T1000 (cell line): Measurements from ENCODE around the gene GNB1L.
A peak's percentile ranks its signal among the peaks of the same experiment; 100 is the strongest.

Experiments
- DNase-seq: peaks from one replicate; lab custom pipeline; 2025; ENCODE audit warnings: mixed read lengths; lab: John Stamatoyannopoulos, UW

The GNB1L gene, protein sequence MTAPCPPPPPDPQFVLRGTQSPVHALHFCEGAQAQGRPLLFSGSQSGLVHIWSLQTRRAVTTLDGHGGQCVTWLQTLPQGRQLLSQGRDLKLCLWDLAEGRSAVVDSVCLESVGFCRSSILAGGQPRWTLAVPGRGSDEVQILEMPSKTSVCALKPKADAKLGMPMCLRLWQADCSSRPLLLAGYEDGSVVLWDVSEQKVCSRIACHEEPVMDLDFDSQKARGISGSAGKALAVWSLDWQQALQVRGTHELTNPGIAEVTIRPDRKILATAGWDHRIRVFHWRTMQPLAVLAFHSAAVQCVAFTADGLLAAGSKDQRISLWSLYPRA

DNA sequence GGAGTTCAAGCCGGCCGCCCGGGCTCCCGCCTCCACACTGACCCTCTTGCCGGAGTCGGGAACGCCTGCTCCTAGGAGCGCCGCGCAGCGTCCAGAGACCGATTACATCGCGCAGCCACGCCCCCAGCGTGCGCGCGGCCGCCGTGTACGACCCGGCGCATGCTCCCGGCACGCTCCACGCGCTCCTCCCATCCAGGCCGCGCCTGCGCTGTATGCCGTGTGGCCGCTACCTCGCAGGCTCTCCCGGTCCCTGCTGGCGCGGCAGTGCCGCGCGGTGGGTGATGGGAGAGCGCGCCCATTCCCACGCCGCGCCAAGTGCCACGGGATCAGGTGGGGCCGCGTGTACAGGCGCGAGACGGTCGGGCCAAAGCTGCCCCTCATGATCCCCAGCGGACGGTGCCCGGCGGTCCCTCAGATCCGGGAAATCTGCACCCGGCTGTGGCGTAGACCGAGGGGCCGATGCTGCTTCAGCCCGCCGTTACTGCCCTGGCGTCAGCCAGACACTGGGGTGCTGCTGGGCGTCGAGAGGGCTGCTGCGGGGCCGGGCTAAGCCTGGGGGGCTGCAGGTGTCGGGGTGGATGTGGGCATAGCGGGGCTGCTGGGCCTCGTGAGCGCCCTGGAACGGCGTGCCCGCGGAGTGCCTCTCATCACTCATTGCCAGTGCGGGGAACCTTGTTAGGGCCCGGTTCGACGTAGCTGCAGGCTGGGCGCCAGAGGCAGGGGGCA lies at the start of gene GNB1L, which contains the start of gene RTL10:
Gene GNB1L, minus strand, starts transcription at position 97 of the 726 bp plus-strand sequence. CDS start 33,519 bp downstream, outside the sequence.
Gene RTL10, minus strand, starts transcription at position 97 of the 726 bp plus-strand sequence. CDS start 2,613 bp downstream, outside the sequence.
- peak; percentile 91 for DNase-seq

DNA sequence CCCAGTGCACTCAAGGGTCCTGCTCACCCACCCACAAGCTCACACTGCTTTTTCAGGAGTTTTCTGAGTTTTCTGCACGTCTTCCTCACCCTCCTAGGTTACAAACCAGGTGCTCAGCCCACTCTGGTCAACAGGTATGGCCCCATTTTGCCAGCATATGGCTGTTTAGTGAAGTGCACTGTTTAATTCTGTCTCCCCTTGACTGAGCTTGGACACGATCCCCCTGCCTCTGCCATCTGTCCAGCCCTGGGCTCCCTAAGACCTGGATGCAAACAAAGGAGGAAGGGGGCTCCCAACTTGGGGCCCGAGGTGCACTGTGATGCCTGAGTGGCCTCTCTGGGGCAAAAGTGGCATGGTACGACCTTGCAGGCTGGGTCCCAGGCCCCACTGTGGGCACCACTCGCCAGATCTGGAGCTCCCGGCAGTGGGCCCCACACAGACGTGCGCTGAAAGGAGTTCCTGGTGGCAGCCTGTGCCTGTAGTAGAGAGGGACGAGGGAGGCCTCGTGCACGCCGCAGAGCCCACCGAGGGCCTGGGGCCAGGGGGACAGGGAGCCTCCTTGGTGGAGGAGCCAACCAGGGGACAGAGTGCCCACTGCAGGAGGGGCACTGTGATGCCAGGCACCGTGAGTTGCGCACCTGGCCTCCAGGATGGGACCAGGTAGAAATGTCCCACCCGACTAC lies 49.6 kb upstream of the GNB1L start:
- no peak for DNase-seq

DNA sequence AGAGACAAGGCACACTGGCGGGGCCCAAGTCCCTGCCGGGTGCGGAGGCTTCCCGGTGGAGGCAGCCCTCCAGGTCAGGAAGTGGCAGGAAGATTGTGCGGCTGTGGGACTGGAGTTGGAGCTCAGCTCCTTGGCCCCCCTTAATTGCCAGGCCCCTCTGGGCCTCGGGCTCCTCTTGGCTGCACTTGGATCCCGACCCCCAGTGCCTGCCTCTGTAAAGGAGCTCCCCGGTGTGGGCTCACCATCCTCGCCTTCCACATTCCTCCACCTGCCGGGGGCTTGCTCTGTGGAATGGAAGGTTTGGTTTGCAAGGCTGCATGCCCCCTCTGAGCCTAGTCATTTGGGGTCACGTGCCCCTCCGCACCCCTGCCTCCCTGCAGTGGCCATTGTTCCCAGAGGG lies 48.8 kb upstream of the GNB1L start:
- no peak for DNase-seq

DNA sequence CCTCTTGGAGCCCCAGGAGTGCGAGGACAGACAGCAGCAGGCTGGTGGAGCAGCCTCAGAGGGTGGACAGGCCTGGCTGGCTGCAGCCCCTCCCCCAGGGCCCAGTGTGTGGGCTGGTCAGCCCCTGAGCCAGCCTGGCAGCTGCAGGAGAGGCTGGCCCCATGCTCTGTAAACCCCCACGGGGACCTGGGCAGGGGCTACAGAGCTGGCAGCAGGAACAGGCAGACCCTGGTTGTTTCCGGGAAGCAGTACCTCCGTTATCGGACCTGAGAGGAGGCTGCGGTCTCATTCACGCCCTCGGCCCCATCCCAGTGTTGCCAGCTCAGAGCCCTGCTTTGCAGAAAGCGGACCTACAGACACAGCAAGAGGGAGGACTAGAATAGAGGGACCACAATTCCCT lies 48.4 kb upstream of the GNB1L start:
- DNase-seq: no peak

DNA sequence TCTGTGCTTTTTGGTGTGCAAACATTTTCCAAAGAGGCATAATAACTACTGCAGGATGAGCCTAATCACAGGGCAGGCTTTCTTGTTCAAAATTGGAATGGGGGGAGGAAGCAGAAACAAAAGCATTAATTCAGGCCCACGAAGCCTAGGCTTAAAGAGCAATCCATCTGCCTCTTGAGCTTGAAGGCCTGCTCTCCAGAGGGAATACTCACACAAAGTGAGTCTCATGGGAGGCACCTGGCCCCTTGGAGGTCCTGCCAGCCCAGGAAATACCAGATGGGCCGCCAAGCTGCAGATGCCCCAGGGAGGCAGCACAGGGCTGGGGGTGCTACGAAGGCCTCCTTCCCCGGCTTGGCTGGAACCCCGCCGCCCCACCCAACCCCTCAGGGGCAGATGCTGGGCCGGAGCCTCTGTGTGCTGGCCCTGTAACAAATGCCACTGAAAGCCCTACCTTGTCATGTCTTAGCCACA lies 47.6 kb upstream of the GNB1L start:
- no peak for DNase-seq

DNA sequence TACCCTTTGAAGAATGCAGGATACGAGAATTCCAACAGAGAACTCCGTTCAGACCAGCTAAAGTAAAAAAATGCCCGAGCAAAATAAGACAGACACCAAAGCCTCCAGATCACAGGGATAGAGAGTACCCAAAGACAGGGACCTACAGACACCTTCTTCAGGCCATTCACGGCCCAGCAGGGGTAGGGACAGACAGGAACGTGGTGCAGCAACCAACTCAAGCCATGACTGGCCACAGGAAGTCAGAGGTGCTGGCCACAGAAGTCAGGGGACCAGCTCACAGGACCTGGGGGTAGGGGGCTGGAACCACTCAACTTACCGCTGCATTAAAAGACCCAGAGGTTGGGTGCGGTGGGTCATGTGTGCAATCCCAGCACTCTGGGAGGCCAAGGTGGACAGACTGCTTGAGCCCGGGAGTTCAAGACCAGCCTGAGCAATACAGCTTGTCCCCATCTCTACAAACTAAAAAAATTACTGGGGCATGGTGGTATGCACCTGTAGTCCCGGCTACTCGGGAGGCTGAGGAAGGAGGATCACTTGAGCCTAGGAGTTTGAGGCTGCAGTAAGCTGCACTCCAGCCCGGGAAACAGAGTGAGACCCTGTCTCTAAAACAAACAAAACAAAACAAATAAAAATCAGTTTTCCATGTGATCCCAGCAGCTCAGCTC lies 47.0 kb upstream of the GNB1L start:
- DNase-seq: no peak

DNA sequence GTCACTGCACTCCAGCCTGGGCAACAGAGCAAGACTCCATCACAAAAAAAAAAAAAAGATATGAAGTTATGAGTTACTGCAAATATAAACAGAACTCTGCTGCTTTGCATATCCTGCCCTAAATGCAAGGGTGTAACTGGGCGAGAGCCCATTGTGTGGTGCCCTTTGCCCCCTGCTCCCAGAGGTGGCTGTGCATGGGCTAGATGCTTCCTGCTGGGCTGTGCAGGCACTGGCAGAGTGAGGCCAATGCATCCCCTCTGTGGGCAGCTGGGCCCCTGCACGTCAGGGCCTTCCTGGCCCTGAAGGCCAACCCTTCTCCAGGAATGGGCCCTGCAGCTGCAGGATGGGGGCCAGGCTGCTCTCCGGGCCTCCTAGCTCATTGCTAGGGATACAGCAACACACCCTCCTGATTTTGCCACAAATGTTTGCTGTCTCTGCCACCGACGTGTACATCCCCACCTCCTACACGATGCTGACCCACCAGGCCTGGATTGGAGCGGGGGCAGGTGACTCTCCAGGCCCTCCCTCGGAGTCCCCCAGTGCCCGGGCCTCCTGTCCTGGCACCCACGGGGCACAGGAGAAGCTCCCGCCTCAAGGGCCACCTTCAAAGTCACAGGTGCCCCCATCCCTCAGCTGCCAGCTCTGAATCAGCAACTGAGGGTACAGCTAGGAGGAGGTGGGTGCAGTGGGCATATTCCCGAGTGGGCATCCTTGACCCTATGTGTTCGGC lies 46.2 kb upstream of the GNB1L start:
- DNase-seq: no peak

DNA sequence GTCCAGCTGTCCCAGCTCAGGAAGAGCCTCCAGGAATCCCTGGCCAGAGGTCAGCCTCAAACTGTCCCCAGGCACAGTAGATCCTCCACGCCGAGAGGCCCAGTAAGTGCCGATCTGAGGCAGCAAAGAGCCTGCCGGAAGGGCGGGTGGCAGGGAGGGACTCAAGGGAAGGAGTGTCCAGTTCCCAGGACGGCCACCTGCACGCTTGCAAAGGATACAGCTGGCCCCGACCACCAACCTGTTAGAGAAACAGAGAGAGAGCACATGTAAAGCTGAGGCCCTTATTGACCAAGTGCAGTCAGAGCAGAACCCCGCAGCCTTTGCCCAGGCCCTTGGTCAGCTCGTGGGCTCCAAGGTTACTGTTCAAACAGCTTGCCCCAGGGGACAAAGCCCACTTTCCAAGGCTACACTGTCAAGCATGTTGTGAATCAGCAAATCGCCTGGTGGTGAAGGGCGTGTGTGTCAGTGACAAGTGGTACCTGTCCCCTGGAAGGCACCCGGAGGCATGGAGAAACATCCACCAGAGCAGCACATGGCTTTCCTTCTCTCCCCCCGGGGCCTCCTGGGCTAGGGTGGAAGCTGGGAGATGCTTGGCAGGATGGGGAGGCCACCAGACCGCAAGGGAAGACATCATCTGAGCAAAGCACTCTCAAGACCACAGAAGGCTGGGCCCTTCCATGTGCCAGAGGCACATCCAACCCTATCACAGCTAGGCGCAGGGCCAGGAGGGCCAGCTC lies 44.3 kb upstream of the GNB1L start:
- no peak for DNase-seq

DNA sequence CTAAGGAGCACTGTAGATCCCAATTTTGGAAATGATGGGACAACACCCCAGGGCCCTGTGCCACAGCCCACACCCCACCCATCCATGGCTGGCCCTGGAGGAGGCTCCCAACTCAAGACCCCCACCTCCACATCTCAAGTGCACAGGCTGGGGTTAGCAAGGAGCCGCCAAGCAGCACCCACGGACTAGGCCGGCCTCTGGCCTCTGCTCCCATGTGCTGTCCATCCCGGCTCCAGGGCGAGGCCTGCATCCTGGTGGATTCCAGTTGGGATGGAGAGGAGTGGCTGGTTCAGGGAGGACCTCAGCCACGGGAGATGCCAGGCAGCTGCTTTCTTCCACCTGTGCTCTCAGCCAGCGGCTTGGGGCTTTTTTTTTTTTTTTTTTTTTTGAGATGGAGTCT lies 43.5 kb upstream of the GNB1L start:
- no peak for DNase-seq

DNA sequence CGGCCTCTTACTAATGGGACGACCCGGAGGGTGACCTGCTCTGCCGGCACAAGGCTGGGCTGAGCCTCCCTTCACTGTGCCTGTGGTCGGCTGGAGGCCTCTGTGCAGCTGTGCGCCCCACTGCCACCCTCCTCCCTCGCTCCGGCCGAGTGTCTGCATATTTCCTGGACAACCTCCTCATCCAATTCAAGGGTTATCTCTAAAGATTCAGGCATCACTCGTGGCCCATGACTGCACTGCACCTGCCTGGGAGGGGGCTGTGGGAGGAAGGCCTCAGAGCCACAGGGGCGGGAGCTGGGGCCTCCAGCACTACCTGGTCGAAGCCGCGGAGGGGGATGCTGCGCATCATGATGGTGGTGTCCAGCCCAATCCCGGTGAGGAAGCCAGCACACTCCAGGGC lies 43.1 kb upstream of the GNB1L start:
- no peak for DNase-seq

DNA sequence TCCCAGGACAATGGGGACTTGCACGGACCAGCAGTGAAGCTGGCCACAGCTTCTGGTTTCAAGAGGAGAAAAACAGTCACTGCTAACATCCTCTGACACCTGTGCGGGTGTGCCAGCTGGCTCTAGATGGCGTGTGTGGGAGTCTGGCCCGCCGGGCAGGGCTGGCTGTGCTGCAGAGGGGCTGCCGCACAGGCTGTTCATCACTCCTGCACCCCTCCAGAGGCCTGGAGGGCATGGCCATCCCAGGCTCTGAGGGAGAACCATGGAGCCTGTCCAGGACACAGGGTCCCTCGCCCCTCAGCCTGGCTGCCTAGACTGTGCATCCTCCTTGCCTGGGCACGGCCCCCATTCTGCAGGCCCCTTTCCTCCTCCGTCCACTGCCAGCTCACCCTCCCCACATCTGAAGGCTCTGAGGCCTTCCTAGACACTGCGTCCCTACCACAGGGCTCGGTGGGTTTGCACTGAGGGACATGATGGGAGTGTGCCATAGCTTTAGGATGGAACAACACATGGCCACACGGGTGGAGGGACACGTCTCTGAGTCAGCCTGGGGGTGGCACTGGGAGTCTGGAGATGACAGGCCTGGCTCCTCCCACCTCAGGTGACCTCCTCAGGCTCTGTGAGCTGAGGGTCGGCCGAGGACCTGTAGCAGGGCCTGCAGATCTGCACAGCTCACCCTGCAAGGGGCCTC lies 42.1 kb upstream of the GNB1L start:
- no peak for DNase-seq

DNA sequence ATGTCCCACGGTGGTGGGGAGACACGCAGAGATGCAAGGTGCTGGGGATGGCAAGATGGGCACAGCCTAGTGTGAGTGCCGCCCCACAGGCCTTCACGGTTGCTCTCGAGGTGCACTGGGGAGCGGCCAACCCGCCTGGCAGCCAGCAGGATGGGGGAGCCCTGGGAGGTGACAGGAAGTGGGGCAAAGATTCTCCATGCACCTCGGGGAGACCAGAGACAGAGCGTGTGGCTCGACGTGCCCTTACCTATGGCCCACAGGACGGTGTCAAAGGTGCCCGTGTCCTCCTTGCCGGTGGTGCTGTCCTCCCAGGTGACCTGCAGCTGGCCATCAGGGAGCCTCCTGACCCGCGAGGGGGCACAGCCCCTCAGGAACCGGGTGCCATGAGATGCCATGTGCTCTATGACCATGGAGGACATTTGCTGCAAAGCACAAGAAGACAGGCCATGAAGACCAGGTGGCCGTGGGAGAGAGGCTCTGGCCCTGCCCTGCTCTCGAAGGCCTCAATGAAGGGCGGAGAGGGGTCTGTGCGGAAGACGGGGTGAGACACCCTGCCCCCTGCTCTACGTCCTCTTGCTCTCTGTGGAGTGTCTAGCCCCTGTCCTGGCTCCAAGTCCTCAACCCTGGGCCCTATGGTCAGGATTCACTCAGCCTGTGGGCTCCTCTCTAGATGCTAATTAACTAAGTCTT lies 40.6 kb upstream of the GNB1L start:
- no peak for DNase-seq

DNA sequence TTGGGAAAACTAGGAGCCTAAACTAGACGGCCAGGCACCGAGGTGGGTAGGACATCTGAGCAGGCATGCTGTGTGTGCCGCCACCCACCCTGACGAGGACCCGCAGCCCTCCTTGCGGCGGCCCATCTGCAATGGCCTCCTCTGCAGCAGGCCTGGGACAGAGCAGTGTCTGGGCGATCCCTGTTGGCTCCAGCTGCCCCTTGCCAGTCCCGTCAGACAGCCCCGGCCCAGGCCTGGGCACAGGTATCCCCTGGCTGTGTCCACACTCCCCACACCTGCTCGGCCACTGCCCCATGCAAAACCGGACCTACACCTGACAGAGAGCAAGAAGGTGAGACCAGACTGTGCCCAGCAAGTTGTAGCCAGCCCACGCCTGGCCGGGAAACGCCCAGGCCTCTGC lies 38.7 kb upstream of the GNB1L start:
- no peak for DNase-seq

DNA sequence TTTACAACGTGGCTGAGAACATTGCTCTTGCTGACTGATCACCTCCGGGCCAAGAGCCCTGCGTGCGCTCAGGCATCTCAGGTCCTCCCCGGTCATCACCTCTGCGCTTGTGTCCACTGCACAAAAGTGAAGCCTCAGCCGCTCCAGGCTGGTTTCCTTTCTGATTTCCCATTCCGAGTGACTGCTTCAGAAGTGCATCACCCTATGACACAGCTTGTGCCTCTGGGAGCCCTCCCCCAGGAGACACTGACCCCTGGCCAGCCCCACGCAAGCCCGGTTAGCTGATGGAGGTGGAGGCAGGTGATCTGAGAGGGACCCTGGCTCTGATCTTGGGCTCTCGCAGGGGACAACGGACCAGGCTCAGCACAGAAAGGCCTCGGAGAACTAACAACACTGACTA lies 38.3 kb upstream of the GNB1L start:
- no peak for DNase-seq

DNA sequence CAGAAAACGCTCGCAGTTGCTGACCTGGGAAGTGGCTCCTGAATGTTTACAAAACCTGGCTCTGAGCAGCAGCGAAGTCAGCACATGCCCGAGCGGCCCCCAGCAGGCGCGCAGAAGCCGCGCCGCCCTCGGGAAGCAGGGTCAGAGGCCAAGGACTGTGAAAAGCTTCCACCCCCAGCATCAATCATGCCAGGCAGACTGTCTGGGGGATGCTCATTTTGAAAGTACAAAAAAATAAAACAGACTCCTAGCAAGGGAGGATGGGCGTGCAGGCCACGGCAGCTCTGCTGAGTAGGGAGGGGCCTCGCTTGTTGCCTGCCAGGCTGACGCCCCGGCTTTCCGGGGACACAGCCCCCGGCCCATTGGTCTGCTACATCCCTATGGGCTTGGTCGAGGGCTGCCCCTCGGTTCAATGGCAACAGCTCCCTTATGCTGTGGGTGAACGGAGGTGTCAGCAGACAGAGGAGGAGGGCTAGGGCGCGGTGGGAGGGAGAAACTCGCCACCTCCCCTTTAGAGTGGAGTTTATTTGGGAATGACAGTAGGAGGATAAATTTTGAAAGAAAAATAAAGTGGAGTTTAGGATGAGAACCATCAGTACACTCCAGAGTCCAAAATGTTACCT lies 37.7 kb upstream of the GNB1L start:
- DNase-seq: no peak

DNA sequence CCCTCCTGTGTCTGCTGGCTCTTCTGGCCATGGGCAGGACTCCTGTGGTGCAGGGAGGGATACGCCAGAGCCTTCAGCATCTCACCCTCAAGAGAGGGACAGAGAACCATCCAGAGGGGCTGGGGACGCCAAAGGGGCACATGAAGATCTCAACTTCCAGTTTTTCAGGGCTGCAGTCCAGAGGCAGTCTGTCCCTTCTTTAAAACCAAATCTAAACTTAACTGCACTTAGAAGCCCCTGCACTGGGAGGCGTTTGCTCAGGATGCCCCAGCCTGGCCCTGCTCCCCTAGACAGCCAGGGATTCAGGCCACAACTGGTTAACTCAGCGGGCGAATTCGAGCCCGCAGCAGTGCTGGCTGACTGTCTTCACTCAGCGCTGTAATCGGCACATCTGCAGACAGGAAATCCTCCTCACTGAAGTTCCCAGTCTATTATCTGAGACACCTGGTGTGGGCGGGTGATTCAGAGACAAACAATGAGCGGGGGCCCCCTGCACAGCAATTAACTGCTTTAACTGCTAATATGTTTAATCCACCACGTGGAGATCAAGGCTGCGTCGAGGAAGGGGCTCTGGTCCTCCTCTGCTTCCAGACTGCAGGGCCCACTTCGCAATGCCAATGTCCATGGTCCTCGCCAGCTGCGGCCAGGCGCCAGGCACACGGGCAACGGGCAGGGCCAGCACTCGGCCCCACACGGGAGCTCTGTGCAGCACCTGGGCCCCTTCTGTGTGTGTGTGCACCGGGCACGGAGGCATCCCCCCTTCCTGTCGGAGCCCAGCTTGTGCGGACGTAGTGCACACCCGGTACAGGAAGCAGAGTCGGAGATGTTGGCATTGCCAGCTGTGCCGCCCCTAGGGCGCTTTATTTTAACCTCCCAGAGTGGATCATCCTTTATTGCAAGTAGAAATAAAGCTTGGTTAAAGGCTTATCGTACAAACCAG lies 36.9 kb upstream of the GNB1L start:
- DNase-seq: peak; percentile 52

DNA sequence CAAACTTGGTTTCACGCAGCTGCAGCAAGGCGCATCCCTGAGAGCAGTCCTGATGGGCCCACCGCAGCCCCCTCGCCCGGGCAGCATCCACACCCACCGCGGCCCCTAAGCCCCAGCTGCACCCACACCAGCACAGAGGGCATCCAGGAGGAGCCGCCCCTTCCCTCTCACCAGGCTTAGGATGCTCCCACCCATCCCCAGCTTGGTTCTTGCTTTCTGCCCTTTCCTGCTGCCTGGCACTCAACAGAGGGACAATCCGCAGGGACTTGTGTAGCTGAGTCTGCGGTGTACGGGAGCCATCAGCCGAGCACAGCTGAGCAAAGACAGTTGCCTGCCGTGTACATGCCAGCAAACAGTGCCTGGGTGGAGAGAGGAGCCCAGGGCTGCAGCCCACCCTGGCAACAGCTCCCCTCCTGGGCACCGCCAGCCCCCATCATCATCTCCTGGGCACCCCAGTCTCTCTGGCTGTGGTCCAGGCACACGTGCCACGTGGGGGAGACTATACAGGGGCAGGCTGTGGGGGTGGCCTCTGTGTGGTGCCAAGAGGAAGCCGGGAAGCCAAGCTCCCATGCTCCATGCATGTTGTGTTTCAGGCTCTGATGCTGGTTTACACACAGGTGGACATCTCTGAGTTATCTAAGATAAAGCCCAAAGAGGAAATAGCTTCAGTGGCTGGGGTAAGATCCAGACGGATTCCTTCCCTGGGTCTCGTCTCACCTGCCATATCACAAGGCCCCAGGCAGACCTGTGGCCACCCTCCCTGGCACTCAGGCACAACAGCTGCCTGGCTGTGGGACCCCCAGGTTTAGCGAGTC lies 36.0 kb upstream of the GNB1L start:
- no peak for DNase-seq
